Stimulated activated naive CD8-positive, alpha-beta T cell treated with anti-CD3 and anti-CD28 coated beads, Interleukin-15, amount 100 ng/mL, for 72 hours (primary cell): Measurements from ENCODE around the gene ZNF451.

Source experiments
- ATAC-seq: fragments of 150-1000 bp; cut with Tn5 transposase; 2 replicates; pipeline ENCODE4 v1.10.0; 2021; ENCODE audit warnings: mild to moderate bottlenecking, moderate library complexity
- DNase-seq, 2 donors: peaks; one replicate each; pipeline ENCODE4 v3.0.0; 2021 to 2022
- H3K27ac Mint-ChIP-seq, 2 donors: one replicate each; pipeline ENCODE4 v1.8.0; 2022; ENCODE audit warnings: mild to moderate bottlenecking in 2 of 2, mixed read lengths in 2 of 2, moderate library complexity in 2 of 2
- H3K27me3 Mint-ChIP-seq: one replicate; pipeline ENCODE4 v1.8.0; 2022; ENCODE audit warnings: mixed read lengths
- H3K4me1 Mint-ChIP-seq: one replicate; pipeline ENCODE4 v1.8.0; 2022; ENCODE audit warnings: mild to moderate bottlenecking, mixed read lengths
- H3K4me3 Mint-ChIP-seq, 2 donors: one replicate each; pipeline ENCODE4 v1.8.0; 2022; ENCODE audit warnings: mild to moderate bottlenecking in 2 of 2, mixed read lengths in 2 of 2, moderate library complexity in 1 of 2
- H3K9me3 Mint-ChIP-seq, 2 donors: one replicate each; pipeline ENCODE4 v1.8.0; 2022; ENCODE audit warnings: mixed read lengths in 2 of 2

Gene ZNF451

GRCh38 chr6:57117796-57118195 lies 27.8 kb downstream of the ZNF451 start:
- Mint-ChIP-seq H3K4me3 (no peak overlapping the region), H3K4me1 (peaks cover 29% of the 10 kb centered on the region)

DNA sequence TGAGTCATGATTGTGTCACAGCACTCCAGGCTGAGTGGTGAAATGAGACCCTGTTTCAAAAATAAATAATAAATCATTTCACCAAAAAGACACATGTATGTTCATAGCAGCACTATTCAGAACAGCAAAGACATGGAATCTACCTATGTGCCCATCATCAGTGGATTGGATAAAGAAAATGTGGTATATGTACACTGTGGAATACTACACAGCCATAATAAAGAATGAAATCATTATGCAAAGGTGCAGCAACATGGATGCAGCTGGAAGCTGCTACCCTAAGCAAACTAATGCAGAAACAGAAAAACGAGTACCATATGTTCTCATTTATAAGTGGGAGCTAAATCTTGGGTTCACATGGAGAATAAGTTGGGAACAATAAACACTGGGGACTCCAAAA lies 33.1 kb downstream of the ZNF451 start:
- Mint-ChIP-seq H3K4me3 (no peak overlapping the region), H3K27me3 (no peaks in the 10 kb centered on the region), H3K4me1 (peaks cover 12% of the 10 kb centered on the region), H3K9me3 (peaks cover 0 to 13% of the 10 kb centered on the region in 2 donors), H3K27ac (no peak overlapping the region)
- ATAC-seq = no peak
- DNase-seq = no peak

More at GRCh38 chr6:57117796-57118195, 27.8 kb downstream of the ZNF451 start:
- Mint-ChIP-seq H3K27ac (no peak overlapping the region), H3K27me3 (no peaks in the 10 kb centered on the region), H3K9me3 (peaks cover 0 to 13% of the 10 kb centered on the region in 2 donors)
- no peak for DNase-seq
- ATAC-seq = no peak

DNA sequence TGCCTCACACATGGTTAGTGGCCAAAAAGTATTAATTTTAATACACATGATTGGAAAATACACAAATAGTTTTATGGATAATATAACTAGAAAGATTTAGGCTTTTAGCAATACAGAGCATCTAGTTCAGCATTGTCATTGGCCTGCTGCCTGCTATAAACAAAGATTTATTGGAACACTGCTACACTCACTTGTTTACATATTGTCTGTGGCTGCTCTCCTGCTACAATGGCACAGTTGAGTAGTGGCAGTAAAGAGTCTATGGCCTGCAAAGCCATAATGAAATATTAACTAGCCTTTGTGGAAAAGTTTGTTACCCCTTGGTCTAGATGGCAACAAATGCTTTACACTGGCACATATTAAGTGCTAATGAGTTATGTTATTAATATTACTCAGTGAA lies 37.8 kb downstream of the ZNF451 start:
- ATAC-seq (no peak), DNase-seq (no peak)
- Mint-ChIP-seq H3K4me3 (no peak overlapping the region), H3K4me1 (no peaks in the 10 kb centered on the region), H3K27me3 (no peaks in the 10 kb centered on the region), H3K27ac (no peak overlapping the region), H3K9me3 (no peaks in the 10 kb centered on the region)

- no peaks in the 10 kb centered on the region for H3K4me1 Mint-ChIP-seq
- no peak overlapping the region for H3K27ac Mint-ChIP-seq
- no peaks in the 10 kb centered on the region for H3K9me3 Mint-ChIP-seq
- ATAC-seq (no peak), DNase-seq (no peak)
- H3K27me3 Mint-ChIP-seq = no peaks in the 10 kb centered on the region
- H3K4me3 Mint-ChIP-seq = no peak overlapping the region
Observed at GRCh38 chr6:57130661-57131177, 40.7 kb downstream of the ZNF451 start.

DNA sequence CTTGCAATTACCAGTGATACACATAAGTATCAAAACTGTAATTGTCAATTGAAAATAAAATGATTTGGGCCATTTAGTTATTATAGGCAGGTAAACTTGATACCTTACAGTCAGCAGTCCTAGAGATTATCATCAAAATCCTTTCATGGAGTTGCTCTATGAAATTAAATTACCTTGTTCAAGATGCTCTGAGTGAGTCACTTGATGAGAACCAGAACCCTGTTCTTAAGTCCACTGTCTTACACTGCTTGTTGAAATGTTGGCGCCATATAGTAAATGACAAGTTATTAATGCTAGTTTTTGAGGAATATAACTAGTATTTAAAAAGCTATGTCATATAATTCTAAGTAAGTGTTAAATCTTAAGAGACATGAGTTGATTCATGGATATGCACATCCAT lies 45.0 kb downstream of the ZNF451 start:
- DNase-seq = no peak
- Mint-ChIP-seq H3K4me3 (no peak overlapping the region), H3K9me3 (no peaks in the 10 kb centered on the region), H3K4me1 (peaks cover 19% of the 10 kb centered on the region), H3K27ac (no peak overlapping the region), H3K27me3 (no peaks in the 10 kb centered on the region)
- ATAC-seq = no peak

DNA sequence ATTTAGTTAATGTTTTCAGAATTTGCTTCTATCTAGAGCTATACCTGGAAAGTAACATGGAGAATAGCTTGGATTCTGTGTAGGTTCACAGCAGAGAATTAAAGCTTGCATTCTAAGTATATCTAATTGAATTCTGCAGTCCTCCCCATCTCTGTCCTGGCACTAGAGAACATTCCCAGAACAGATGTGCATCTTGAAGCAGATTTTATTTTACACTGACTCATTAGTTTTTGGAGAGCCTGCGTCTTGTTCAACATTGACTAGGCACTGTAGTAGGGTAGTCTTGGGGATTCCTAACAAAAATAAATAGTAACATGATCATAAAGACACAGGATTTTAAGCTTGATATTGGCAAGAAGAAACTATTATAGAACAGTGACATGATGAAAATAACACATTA lies 45.9 kb downstream of the ZNF451 start:
- ATAC-seq (no peak), DNase-seq (no peak)
- no peaks in the 10 kb centered on the region for H3K9me3 Mint-ChIP-seq
- no peaks in the 10 kb centered on the region for H3K27me3 Mint-ChIP-seq
- no peak overlapping the region for H3K27ac Mint-ChIP-seq
- H3K4me1 Mint-ChIP-seq = peaks cover 19% of the 10 kb centered on the region
- no peak overlapping the region for H3K4me3 Mint-ChIP-seq

DNA sequence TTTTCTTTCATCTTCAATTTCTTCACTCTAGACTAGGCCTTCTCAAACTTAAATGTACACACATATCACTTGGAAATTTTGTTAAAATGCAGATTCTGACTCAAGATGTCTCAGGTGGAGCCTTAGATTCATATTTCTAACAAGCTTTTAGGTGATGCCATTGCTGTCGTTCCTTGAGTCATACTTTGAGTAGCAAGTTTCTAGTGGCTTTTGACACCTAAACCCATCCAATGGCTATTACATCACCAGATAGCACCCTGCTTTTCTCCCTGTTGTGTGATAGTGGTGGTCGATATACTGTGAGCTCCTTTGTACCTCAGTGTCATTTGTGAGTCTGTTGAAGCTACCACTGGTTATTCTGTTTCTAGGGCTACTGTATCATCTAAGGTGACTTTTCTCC lies 47.4 kb downstream of the ZNF451 start:
- DNase-seq (peak in 1 of 2 donors; percentile 11), ATAC-seq (peak; percentile 97)
- Mint-ChIP-seq H3K4me3 (peak overlapping the region in 1 of 2 donors; percentile 12), H3K4me1 (peaks cover 19% of the 10 kb centered on the region), H3K9me3 (no peaks in the 10 kb centered on the region), H3K27ac (no peak overlapping the region), H3K27me3 (no peaks in the 10 kb centered on the region)

- Mint-ChIP-seq H3K4me1 (peaks cover 19% of the 10 kb centered on the region), H3K9me3 (no peaks in the 10 kb centered on the region), H3K27ac (no peak overlapping the region), H3K27me3 (no peaks in the 10 kb centered on the region), H3K4me3 (no peak overlapping the region)
- ATAC-seq (no peak), DNase-seq (no peak)
Observed at GRCh38 chr6:57138026-57138425, 48.0 kb downstream of the ZNF451 start.

DNA sequence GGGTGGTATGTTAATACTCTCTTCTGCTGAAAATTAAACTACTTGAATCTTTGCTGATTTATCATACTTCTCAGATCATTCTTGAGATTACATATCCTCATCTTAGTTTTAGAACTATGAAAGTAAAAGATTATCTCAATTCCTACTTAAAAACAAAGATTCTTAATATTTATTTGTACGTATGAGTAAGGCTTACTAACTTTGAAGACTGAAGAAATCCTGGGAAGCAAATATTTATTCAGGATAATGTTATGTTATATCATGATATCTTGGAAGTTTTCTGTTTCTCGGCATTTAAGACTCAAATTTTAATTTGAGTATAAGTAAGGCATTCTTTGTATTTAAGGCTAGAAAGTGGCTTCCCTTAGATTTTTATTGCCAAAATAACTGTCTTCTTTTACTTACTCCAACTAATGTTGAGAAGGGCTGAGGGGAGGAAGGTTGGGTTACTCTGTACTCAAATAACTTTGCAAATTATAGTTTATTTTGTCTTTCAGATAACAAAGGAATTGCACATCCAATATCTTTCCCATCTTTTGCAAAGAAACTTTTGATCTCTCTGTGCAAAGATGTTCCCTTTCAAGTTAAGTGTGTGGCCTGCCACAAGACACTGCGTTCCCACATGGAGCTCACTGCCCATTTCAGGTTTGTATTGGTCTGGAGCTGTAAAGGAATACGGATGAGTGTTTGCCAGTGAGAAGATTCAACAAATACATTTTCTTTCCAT lies 51.6 kb downstream of the ZNF451 start:
- H3K27me3 Mint-ChIP-seq = no peaks in the 10 kb centered on the region
- peaks cover 13% of the 10 kb centered on the region for H3K4me1 Mint-ChIP-seq
- ATAC-seq = no peak
- no peak for DNase-seq
- H3K4me3 Mint-ChIP-seq = no peak overlapping the region
- no peaks in the 10 kb centered on the region for H3K9me3 Mint-ChIP-seq
- no peak overlapping the region for H3K27ac Mint-ChIP-seq

DNA sequence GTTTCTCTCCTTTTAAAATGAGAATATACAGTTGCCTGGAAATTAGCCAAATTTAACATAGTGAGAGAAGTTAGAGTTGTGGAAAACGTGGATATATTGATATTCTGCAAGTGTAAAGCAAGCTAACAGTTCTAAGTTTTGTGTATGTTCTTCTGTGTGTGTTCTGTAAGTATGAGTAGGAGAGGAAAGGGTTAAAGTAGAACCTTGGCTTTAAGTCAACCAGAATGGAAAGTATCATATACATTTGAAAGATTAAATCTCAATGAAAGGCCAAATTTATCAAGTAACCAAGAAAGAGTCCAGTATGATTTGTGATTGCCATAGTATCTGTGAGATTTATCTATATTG lies 52.2 kb downstream of the ZNF451 start:
- Mint-ChIP-seq H3K27me3 (no peaks in the 10 kb centered on the region), H3K4me1 (peaks cover 9% of the 10 kb centered on the region), H3K27ac (no peak overlapping the region), H3K9me3 (no peaks in the 10 kb centered on the region), H3K4me3 (no peak overlapping the region)
- ATAC-seq (no peak), DNase-seq (no peak)

DNA sequence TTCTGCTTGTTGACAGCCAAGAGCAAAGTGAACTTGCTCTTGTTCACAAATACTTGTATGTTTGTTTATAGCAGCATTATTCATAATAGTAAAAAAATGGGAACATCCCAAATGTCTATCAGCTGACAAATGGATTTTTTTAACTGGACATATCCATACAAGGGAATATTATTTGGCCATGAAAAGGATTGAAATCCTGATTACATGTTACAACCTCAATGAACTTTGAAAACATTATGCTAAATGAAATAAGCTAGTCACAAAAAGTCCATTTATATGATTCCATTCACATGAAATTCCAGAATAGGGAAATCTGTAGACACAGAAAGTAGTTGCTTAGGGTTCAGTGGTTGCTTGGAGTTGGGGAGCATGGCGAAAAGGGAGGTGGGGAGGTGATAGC lies 53.7 kb downstream of the ZNF451 start:
- no peak for ATAC-seq
- H3K27ac Mint-ChIP-seq = no peak overlapping the region
- H3K4me3 Mint-ChIP-seq = no peak overlapping the region
- no peak for DNase-seq
- no peaks in the 10 kb centered on the region for H3K27me3 Mint-ChIP-seq
- H3K4me1 Mint-ChIP-seq = peaks cover 14% of the 10 kb centered on the region
- no peaks in the 10 kb centered on the region for H3K9me3 Mint-ChIP-seq

DNA sequence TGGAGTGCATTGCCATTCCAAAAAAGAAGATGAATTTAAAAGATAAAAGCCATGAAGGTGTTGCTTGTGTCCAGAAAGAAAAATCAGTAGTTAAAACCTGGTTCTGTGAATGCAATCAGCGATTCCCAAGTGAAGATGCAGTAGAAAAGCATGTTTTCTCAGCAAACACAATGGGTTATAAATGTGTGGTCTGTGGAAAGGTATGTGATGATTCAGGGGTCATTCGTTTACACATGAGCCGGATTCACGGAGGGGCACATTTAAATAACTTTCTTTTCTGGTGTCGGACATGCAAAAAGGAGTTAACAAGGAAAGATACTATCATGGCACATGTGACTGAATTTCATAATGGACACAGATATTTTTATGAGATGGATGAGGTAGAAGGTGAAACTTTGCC lies 57.4 kb downstream of the ZNF451 start:
- DNase-seq = no peak
- no peak overlapping the region for H3K27ac Mint-ChIP-seq
- peaks cover 14% of the 10 kb centered on the region for H3K4me1 Mint-ChIP-seq
- ATAC-seq = no peak
- H3K4me3 Mint-ChIP-seq = no peak overlapping the region
- H3K9me3 Mint-ChIP-seq = no peaks in the 10 kb centered on the region
- H3K27me3 Mint-ChIP-seq = no peaks in the 10 kb centered on the region

DNA sequence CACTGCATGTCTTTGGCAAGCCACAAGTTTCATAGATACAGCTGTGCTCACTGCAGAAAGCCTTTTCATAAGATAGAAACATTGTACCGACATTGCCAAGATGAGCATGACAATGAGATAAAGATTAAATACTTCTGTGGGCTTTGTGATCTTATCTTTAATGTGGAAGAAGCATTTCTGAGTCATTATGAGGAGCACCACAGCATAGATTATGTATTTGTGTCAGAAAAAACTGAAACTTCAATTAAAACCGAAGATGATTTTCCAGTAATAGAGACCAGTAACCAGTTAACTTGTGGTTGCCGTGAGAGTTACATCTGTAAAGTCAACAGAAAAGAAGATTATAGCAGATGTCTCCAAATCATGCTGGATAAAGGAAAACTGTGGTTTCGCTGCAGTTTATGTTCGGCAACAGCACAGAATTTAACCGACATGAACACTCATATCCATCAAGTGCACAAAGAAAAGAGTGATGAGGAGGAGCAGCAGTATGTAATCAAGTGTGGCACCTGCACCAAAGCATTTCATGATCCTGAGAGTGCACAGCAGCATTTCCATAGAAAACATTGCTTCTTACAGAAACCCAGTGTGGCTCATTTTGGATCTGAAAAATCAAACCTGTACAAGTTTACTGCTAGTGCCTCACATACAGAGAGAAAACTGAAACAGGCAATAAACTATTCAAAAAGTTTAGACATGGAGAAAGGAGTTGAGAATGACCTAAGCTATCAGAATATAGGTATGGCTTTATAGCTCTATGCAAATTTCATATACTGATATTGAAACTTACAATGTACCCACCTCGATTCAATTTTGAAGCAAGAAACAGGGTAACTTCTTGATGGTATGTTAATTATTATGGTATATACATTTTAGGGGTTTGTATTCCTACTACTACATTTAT lies 58.2 kb downstream of the ZNF451 start:
- Mint-ChIP-seq H3K4me1 (peaks cover 14% of the 10 kb centered on the region), H3K4me3 (no peak overlapping the region), H3K27me3 (no peaks in the 10 kb centered on the region), H3K9me3 (no peaks in the 10 kb centered on the region), H3K27ac (peak overlapping the region; percentile 81 to 85)
- DNase-seq (no peak), ATAC-seq (peak; percentile 48)

- peak; percentile 76 for ATAC-seq
Observed at GRCh38 chr6:57158658-57159057, 68.7 kb downstream of the ZNF451 start.

GRCh38 chr6:57159127-57159526 lies 69.1 kb downstream of the ZNF451 start:
- no peak overlapping the region for H3K27ac Mint-ChIP-seq
- no peaks in the 10 kb centered on the region for H3K27me3 Mint-ChIP-seq
- no peak for ATAC-seq
- no peaks in the 10 kb centered on the region for H3K9me3 Mint-ChIP-seq
- no peak for DNase-seq
- peaks cover 6% of the 10 kb centered on the region for H3K4me1 Mint-ChIP-seq
- H3K4me3 Mint-ChIP-seq = no peak overlapping the region

More at GRCh38 chr6:57158658-57159057, 68.7 kb downstream of the ZNF451 start:
- Mint-ChIP-seq H3K9me3 (no peaks in the 10 kb centered on the region), H3K4me3 (no peak overlapping the region), H3K4me1 (peaks cover 6% of the 10 kb centered on the region), H3K27me3 (no peaks in the 10 kb centered on the region), H3K27ac (no peak overlapping the region)
- no peak for DNase-seq

GRCh38 chr6:57162028-57162427 lies 72.0 kb downstream of the ZNF451 start:
- H3K27me3 Mint-ChIP-seq = no peaks in the 10 kb centered on the region
- H3K27ac Mint-ChIP-seq = no peak overlapping the region
- peaks cover 5 to 12% of the 10 kb centered on the region in 2 donors for H3K9me3 Mint-ChIP-seq
- H3K4me3 Mint-ChIP-seq = no peak overlapping the region
- no peak for ATAC-seq
- peaks cover 6% of the 10 kb centered on the region for H3K4me1 Mint-ChIP-seq
- DNase-seq = no peak
